NCI-H2196 treated with DMSO at 0.1 percent for 48 hours (cell line): ENCODE data around the gene NLRC3.
"Not testable (repeated sequence)": the region's sequence is repeated elsewhere in the genome, so short reads cannot be mapped to it uniquely, and the experiment has no call there.

ENCODE experiments used
- DNase-seq: peaks from one replicate; lab custom pipeline; 2025; ENCODE audit not compliant: unreplicated experiment; lab: John Stamatoyannopoulos, UW

NLRC3 gene

DNA sequence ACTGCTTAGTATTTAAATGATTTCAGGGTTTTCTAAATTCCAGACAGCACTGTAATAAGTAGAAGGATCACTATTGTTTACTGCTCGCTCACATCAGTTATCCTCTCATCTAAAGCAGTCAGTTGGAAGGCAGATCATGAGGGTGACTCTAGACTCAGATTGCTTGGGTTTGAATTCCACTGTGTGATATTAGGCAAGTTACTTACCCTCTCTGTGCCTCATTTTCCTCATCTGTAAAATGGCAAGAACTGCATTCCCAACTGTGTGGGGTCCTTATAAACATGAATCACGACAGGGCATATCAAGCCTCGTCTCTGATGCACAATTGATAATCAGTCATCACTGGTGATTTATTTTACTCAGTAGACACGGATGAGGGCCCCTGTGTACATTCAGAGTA lies 61.3 kb downstream of the NLRC3 start:
- no peak for DNase-seq

DNA sequence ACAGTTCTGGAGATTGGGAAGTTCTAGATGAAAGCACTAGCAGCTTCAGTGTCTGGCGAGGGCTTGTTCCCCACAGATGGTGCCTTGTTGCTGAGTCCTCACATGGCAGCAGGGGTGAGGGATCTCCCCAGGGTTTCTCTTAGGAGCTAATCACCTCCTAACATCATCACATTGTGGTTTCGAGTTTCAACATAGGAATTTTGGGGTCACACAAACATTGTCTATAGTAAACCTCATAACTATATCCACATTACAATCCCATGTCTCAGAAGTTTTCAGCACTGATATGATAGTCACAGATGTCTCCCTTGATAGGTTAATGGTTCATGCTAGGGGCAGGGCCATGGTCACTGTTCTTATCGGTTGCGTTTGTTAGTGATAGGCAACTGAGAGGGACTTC lies 62.6 kb downstream of the NLRC3 start:
- DNase-seq: no peak

DNA sequence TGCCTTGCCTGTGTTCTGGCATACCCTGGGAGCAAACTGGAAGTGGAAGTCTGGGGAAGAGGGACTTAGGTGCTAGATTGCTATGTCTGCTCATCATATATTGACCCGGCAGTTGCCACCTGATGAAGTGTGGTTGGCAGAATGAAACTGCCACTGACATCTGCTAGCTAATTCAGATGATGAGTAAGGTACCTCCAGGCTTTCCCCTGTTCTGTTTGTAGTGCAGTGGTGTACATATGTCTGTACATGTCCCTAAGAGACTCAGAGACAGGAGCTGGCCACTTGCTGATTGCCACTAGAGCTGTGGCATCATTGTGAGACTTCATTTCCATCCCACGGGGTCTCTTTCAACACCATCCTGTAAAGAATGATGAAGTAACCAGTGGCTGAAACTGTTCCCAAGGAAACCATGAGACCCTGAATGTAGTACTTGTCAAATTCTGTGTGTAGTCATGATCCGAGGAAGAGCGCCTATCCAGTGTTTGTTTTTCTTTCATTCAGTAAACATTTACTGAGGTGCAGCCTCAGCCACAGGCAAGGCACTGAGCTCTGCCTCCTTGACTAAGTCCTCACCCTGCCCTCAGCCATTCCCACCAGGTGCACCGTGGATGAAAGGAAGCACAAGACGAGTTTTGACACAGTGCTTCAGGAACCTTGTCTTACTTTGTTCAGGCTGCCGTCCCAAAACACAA lies 63.2 kb downstream of the NLRC3 start:
- DNase-seq: no peak

GRCh38 chr16:3511286-3512180 lies 65.7 kb downstream of the NLRC3 start:
- DNase-seq: no peak

GRCh38 chr16:3510416-3510815 lies 66.8 kb downstream of the NLRC3 start:
- DNase-seq: no peak

DNA sequence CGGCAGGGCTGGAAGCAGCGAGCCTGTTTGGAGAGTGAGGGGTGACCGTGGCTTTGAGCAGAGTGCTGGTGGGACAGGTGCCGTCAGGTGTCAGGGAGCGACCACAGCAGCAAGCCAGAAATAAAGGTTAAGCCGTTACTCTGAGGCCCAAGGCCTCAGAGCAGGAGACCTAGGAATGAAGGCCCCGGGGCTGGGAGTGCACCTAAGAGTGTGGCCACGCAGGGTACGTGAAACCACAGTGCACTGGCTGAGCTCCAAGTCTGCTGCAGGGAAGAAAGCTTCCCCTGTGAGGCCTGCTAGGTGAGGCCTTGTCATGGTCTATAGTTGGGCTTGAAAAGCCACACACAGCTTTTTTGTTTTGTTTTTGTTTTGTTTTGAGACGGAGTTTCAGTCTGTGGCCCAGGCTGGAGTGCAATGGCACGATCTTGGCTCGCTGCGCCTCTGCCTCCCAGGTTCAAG lies 67.7 kb downstream of the NLRC3 start:
- no peak for DNase-seq

DNA sequence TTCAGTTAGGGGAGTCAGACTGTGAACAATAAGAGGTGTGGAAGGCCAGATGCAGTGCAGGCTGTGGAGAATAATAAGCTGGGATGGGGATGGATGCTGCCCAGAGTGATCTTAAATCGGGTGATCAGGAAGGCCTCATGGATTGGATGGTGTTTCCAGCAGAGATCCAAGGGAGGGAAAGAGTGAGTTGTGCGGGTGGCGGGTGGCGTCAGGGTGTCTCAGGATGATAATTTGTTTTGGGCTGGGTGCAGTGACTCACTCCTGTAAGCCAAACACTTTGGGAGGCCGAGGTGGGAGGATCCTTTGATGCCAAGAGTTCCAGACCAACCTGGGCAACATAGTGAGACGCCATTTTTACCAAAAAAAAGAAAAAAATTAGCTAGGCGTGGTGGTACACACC lies 68.5 kb downstream of the NLRC3 start:
- DNase-seq: no peak

- no peak for DNase-seq
Measured at GRCh38 chr16:3503523-3503922, 73.7 kb downstream of the NLRC3 start.

- DNase-seq: peak; percentile 14
Measured at GRCh38 chr16:3501783-3502400, 75.3 kb downstream of the NLRC3 start.

GRCh38 chr16:3501412-3501761 lies 75.8 kb downstream of the NLRC3 start:
- not testable (repeated sequence) for DNase-seq

GRCh38 chr16:3498988-3499387 lies 78.2 kb downstream of the NLRC3 start:
- DNase-seq: no peak

DNA sequence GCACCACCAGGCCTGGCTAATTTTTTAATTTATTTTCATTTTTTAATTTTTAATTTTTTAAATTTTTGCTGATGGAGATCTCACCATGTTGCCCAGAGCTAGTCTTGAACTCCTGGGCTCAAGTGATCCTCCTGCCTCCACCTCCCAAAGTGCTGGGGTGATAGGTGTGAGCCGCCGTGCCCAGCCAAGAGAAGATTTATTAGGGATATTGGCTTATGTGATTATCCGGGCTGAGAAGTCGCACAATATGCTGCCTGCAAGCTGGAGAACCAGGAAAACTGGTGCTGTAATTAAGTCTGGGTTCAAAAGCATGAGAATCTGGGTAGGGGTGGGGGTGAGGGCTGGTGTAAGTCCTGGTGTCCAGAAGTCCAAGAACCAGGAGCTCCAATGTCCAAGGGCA lies 79.4 kb downstream of the NLRC3 start:
- no peak for DNase-seq

GRCh38 chr16:3496386-3496785 lies 80.8 kb downstream of the NLRC3 start:
- no peak for DNase-seq

DNA sequence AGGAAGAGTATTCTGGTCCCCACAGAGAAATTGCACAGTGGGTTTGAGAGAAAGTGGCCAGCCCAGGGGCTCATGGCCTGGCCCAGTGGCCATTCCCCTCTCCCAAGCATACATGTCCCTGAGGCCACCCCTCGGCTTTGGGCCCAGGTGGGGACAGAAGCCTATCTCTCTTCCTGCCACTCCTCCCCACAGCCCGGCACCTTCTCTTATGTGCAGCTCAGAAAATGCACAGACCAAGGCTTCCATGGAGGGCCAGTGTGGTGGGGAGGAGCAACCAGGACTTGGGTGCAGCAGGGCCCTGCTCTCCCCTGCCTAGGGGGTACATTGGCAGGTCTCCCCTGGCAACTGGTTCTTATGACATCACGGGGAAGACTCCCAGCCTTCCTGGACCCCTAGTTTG lies 82.0 kb downstream of the NLRC3 start, which contains the start of gene C16orf90:
TSS of gene C16orf90 (minus strand) at position 314 of the 400 bp plus-strand sequence. CDS start at position 246, 68 bp downstream.
- DNase-seq: no peak

GRCh38 chr16:3494386-3494973 lies 82.7 kb downstream of the NLRC3 start:
- DNase-seq: no peak

DNA sequence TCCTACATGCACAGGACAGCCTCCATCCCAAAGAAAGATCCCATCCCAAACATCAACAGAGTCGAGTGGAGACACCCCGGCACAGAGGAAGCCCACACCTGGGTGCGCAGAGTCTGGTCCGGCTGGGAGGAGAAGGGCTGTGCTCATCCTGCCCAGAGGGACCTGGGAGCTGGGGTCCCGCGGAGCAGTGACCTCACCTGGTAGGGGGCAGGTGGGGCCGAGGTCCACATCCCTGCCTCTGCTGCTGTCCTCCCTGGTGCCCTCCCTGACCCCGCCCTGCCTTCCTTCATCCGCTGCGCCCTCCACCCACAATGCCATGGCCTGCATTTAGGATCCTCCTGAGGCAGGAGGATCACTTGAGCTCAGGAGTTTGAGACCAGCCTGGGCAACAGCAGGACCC lies 84.8 kb downstream of the NLRC3 start:
- DNase-seq: no peak

GRCh38 chr16:3490911-3491629 lies 86.1 kb downstream of the NLRC3 start:
- DNase-seq: no peak
